Endothelial cell of umbilical vein (primary cell): ENCODE data around the gene ATXN1. TPM values are rescaled to one million over a fixed set of nuclear protein-coding genes. Genes with fewer than 3 reads are reported as not detected.
"Not testable (repeated sequence)": the region's sequence is repeated elsewhere in the genome, so short reads cannot be mapped to it uniquely, and the experiment has no call there.

Source experiments
- BruUV-seq: library from RNA; stranded (reverse); fragments of 400-500 nt; replicated peaks from 2 replicates; lab custom pipeline; 2021; lab: Mats Ljungman, UMichigan
- CTCF ChIA-PET: fragments of 300-600, 350-600 bp; sonication (Branson Sonifier 250); formaldehyde crosslinking; loops from one replicate; lab custom pipeline; 2021; ENCODE audit warnings: antibody characterized with exemption, inconsistent platforms; lab: Charles Lee
- POLR2A ChIA-PET: fragments of 300-600, 350-600 bp; sonication (Branson Sonifier 250); formaldehyde crosslinking; loops from one replicate; lab custom pipeline; 2021; ENCODE audit warnings: antibody characterized with exemption, inconsistent platforms; lab: Charles Lee
- DNase-seq: peaks from one replicate; pipeline ENCODE4 v3.0.0-alpha.2; 2011; ENCODE audit warnings: low read depth, low spot score
- FAIRE-seq: peaks from 2 replicates; lab custom pipeline; 2011; peaks lifted over from hg19 to GRCh38; lab: Jason Lieb, UNC
- H2AFZ ChIP-seq: 2 replicates; pipeline ENCODE4 v1.6.0; 2012; ENCODE audit warnings: low read depth, low read length, control low read depth, inconsistent platforms
- H3K27ac ChIP-seq: 2 replicates; pipeline ENCODE4 v1.5.1; 2011; ENCODE audit warnings: low read depth, mild to moderate bottlenecking, control low read depth, low read length, moderate library complexity; ENCODE audit not compliant: insufficient read depth
- H3K27me3 ChIP-seq, 2 experiments: 2 replicates each; pipeline versions ENCODE4 v1.6.0 to v1.6.1; 2011; ENCODE audit warnings: low read length in 2 of 2, mixed read lengths in 1 of 2; ENCODE audit not compliant: control insufficient read depth in 2 of 2, insufficient read depth in 2 of 2
- H3K36me3 ChIP-seq, 2 experiments: 2 replicates in 1 of 2; 3 replicates in 1 of 2; pipeline ENCODE4 v1.5.1; 2011; ENCODE audit warnings: low read length in 2 of 2, mild to moderate bottlenecking in 1 of 2, moderate library complexity in 1 of 2; ENCODE audit not compliant: control insufficient read depth in 2 of 2, insufficient read depth in 2 of 2; ENCODE audit errors: extremely low read depth in 1 of 2
- H3K4me1 ChIP-seq: 3 replicates; pipeline ENCODE4 v1.5.1; 2011; ENCODE audit warnings: mild to moderate bottlenecking, low read length; ENCODE audit not compliant: control insufficient read depth, insufficient read depth; ENCODE audit errors: extremely low read depth
- H3K4me2 ChIP-seq: 2 replicates; pipeline ENCODE4 v1.6.1; 2011; ENCODE audit warnings: low read length, control low read depth, mixed read lengths; ENCODE audit not compliant: insufficient read depth
- H3K4me3 ChIP-seq, 3 experiments: fragments of 200-600 bp in 1 of 3; sonication (generic), shearing (Covaris generic) in 1 of 3; replicated peaks in 1 of 3; 2 replicates each; pipeline ENCODE4 v1.5.1; 2011 to 2016; ENCODE audit warnings: control low read depth in 3 of 3, low read length in 3 of 3, mild to moderate bottlenecking in 2 of 3, inconsistent platforms in 1 of 3, low read depth in 1 of 3, moderate library complexity in 1 of 3; ENCODE audit not compliant: insufficient read depth in 1 of 3
- H3K79me2 ChIP-seq: 2 replicates; pipeline ENCODE4 v1.6.0; 2012; ENCODE audit warnings: low read length, inconsistent platforms; ENCODE audit not compliant: control insufficient read depth, insufficient read depth
- H3K9ac ChIP-seq: replicated peaks from 2 replicates; pipeline ENCODE3; 2011; ENCODE audit warnings: low read length, control low read depth; ENCODE audit not compliant: insufficient read depth; ENCODE audit errors: extremely low read depth
- H3K9me1 ChIP-seq: replicated peaks from 3 replicates; pipeline ENCODE4 v1.6.0; 2011; ENCODE audit warnings: mild to moderate bottlenecking, low read length; ENCODE audit not compliant: control insufficient read depth, insufficient read depth; ENCODE audit errors: extremely low read depth
- H3K9me3 ChIP-seq: replicated peaks from 2 replicates; pipeline ENCODE4 v1.5.1; 2012; ENCODE audit warnings: low read length, inconsistent platforms; ENCODE audit not compliant: control insufficient read depth, insufficient read depth
- H4K20me1 ChIP-seq: replicated peaks from 2 replicates; pipeline ENCODE3; 2011; ENCODE audit warnings: mild to moderate bottlenecking, low read length; ENCODE audit not compliant: control insufficient read depth, insufficient read depth; ENCODE audit errors: extremely low read depth
- CTCF ChIP-seq, 2 donors: IDR thresholded peaks; 1 replicate in 1 of 2; 2 replicates in 1 of 2; pipeline ENCODE4 v1.5.1; 2011; ENCODE audit warnings: low read length in 2 of 2, mild to moderate bottlenecking in 2 of 2, moderate library complexity in 2 of 2, control low read depth in 1 of 2, inconsistent platforms in 1 of 2, low read depth in 1 of 2; ENCODE audit not compliant: insufficient read depth in 1 of 2; ENCODE audit errors: extremely low read depth in 1 of 2
- EZH2 ChIP-seq: IDR thresholded peaks from 2 replicates; pipeline ENCODE4 v1.6.1; 2012; ENCODE audit warnings: borderline replicate concordance, low read depth, mild to moderate bottlenecking, moderate library complexity, low read length, inconsistent platforms; ENCODE audit not compliant: severe bottlenecking
- FOS ChIP-seq: IDR thresholded peaks from 2 replicates; pipeline ENCODE4 v1.6.1; 2011; ENCODE audit warnings: mild to moderate bottlenecking, low read length, moderate library complexity, borderline replicate concordance; ENCODE audit not compliant: insufficient read depth
- GATA2 ChIP-seq: IDR thresholded peaks from 2 replicates; pipeline ENCODE4 v1.7.0; 2011; ENCODE audit warnings: low read depth, mild to moderate bottlenecking, moderate library complexity, mixed read lengths, low read length; ENCODE audit not compliant: insufficient read length, insufficient read depth
- JUN ChIP-seq: IDR thresholded peaks from 2 replicates; pipeline ENCODE4 v1.6.1; 2011; ENCODE audit warnings: borderline replicate concordance, low read depth; ENCODE audit not compliant: insufficient read length, insufficient read depth
- MAX ChIP-seq: IDR thresholded peaks from 2 replicates; pipeline ENCODE4 v1.6.1; 2011; ENCODE audit not compliant: insufficient read depth, insufficient read length
- MYC ChIP-seq: IDR thresholded peaks from one replicate; pipeline ENCODE4 v1.6.1; 2011; ENCODE audit warnings: mild to moderate bottlenecking, low read depth, low read length
- POLR2A ChIP-seq: IDR thresholded peaks from 2 replicates; pipeline ENCODE4 v1.6.1; 2012; ENCODE audit warnings: low read depth, mild to moderate bottlenecking, control low read depth, low read length
- POLR2AphosphoS5 ChIP-seq: IDR thresholded peaks from 2 replicates; pipeline ENCODE4 v1.6.1; 2012; ENCODE audit warnings: low read depth, mild to moderate bottlenecking, control low read depth, low read length, moderate library complexity; ENCODE audit not compliant: insufficient read depth
- dilution Hi-C: fragments of 300-500 bp; cut with MboI; formaldehyde crosslinking; loops from one replicate; pipeline ENCODE4 v1.15.0; 2019; ENCODE audit warnings: low sequenced_read_pairs; ENCODE audit not compliant: extremely low pct_ligation_motif_present
- intact Hi-C: fragments of 100-400 bp; cut with micrococcal nuclease; formaldehyde crosslinking; loops from one replicate; pipeline ENCODE4 v1.10.0; 2022
- polyA plus RNA-seq, 4 experiments: library from polyadenylated mRNA; depleted of rRNA in 3 of 4; stranded (reverse) in 3 of 4; unstranded in 1 of 4; fragments of >200 nt; gene quantifications; 2 replicates each; pipeline versions ENCODE4 v1.2.1 to v1.2.3, GENCODE V29; 2011 to 2012; ENCODE audit warnings: missing spikeins in 1 of 4
- total RNA-seq: library from RNA; stranded (reverse); gene quantifications from 2 replicates; pipeline ENCODE4 v1.2.3, GENCODE V29; 2021

The ATXN1 gene
- total and polyA plus RNA-seq, 2 donors (not counting 3 experiments of a cell fraction or from before 2014, with no cell fraction given) = 16.4 to 33.0 TPM

GRCh38 chr6:16461491-16461890 lies 299.8 kb downstream of the ATXN1 start:
- dilution Hi-C loops = no loop called here
- no peak overlapping the region for H3K27ac ChIP-seq
- intact Hi-C loops = no loop called here
- ChIA-PET POLR2A (no interaction called here), CTCF (no interaction called here)
- H3K9me1 ChIP-seq = no peaks in the 10 kb centered on the region
- BruUV-seq = no TSS peak
- H3K9ac ChIP-seq = no peak overlapping the region
- H4K20me1 ChIP-seq = no peaks in the 10 kb centered on the region
- H3K4me1 ChIP-seq = no peaks in the 10 kb centered on the region
- H3K9me3 ChIP-seq = no peaks in the 10 kb centered on the region
- no peak for FAIRE-seq
- no peak overlapping the region for H3K4me3 ChIP-seq
- no peaks in the 10 kb centered on the region for H3K27me3 ChIP-seq
- TF ChIP-seq CTCF (IDR thresholded peaks at IDR 0.05; ENCODE audit: extremely low read depth in 1 of 2, insufficient read depth in 1 of 2, low read depth in 1 of 2, low read length in 2 of 2) = no peak
- no peak for TF ChIP-seq FOS
- no peak for TF ChIP-seq POLR2A
- TF ChIP-seq EZH2 = no peak
- no peak for TF ChIP-seq MAX
- TF ChIP-seq POLR2AphosphoS5 = no peak
- no peak for TF ChIP-seq GATA2
- no peak for TF ChIP-seq MYC
- no peak for TF ChIP-seq JUN
- no peak overlapping the region for H3K4me2 ChIP-seq
- no peak for DNase-seq
- H3K36me3 ChIP-seq = no peaks in the 10 kb centered on the region
- H2AFZ ChIP-seq = no peak overlapping the region
- H3K79me2 ChIP-seq = no peaks in the 10 kb centered on the region

- H3K79me2 ChIP-seq, H3K9me1 ChIP-seq, FAIRE-seq, H3K4me2 ChIP-seq, H3K27me3 ChIP-seq, CTCF ChIA-PET, H3K4me1 ChIP-seq, H3K27ac ChIP-seq, H3K9ac ChIP-seq, H3K36me3 ChIP-seq, H2AFZ ChIP-seq, DNase-seq, POLR2A ChIA-PET, H4K20me1 ChIP-seq, intact Hi-C loops, H3K4me3 ChIP-seq, BruUV-seq, dilution Hi-C loops, H3K9me3 ChIP-seq: not testable (repeated sequence)
These were observed 301.8 kb downstream of the ATXN1 start for GRCh38 chr6:16459472-16459871.
